ENCODE data around the gene CHRNA9. TPM values are rescaled to one million over a fixed set of nuclear protein-coding genes. Genes with fewer than 3 reads are reported as not detected.

Gene CHRNA9
- total RNA-seq, 4 donors from 2014 or later, result not detected

- no peaks in the 10 kb centered on the region for H3K9me3 ChIP-seq
- no peaks in the 10 kb centered on the region for H3K36me3 ChIP-seq
- no peak overlapping the region for H3K4me3 ChIP-seq
- H3K4me1 ChIP-seq, result no peaks in the 10 kb centered on the region
- no peak overlapping the region for H3K27ac ChIP-seq
- H3K27me3 ChIP-seq, result no peaks in the 10 kb centered on the region
- no peak for DNase-seq
- TF ChIP-seq POLR2A (IDR thresholded peaks at IDR 0.05) (no peak), CTCF (IDR thresholded peaks at IDR 0.05) (no peak)
Measured at GRCh38 chr4:40335525-40335894, 377 bp downstream of the CHRNA9 start.

- DNase-seq, result no peak
- Histone ChIP-seq H3K4me3 (no peak overlapping the region), H3K27me3 (no peaks in the 10 kb centered on the region), H3K9me3 (no peaks in the 10 kb centered on the region), H3K27ac (no peak overlapping the region), H3K36me3 (no peaks in the 10 kb centered on the region), H3K4me1 (no peaks in the 10 kb centered on the region)
- TF ChIP-seq CTCF (IDR thresholded peaks at IDR 0.05) (no peak), POLR2A (IDR thresholded peaks at IDR 0.05) (no peak)
Measured at GRCh38 chr4:40337051-40337450, 1.9 kb downstream of the CHRNA9 start.

- no peak for DNase-seq
- TF ChIP-seq POLR2A (IDR thresholded peaks at IDR 0.05) (no peak), CTCF (IDR thresholded peaks at IDR 0.05) (no peak)
- Histone ChIP-seq H3K27ac (no peak overlapping the region), H3K4me3 (no peak overlapping the region), H3K9me3 (no peaks in the 10 kb centered on the region), H3K4me1 (no peaks in the 10 kb centered on the region), H3K27me3 (no peaks in the 10 kb centered on the region), H3K36me3 (no peaks in the 10 kb centered on the region)
Measured at GRCh38 chr4:40337523-40337922, 2.4 kb downstream of the CHRNA9 start.

GRCh38 chr4:40340030-40340429 is 4.9 kb downstream of the CHRNA9 start:
- DNase-seq, result no peak
- no peaks in the 10 kb centered on the region for H3K36me3 ChIP-seq
- TF ChIP-seq CTCF (IDR thresholded peaks at IDR 0.05) (no peak), POLR2A (IDR thresholded peaks at IDR 0.05) (no peak)
- no peaks in the 10 kb centered on the region for H3K27me3 ChIP-seq
- no peaks in the 10 kb centered on the region for H3K9me3 ChIP-seq
- no peaks in the 10 kb centered on the region for H3K4me1 ChIP-seq
- no peak overlapping the region for H3K27ac ChIP-seq
- H3K4me3 ChIP-seq, result no peak overlapping the region

GRCh38 chr4:40347472-40347871 is 12.3 kb downstream of the CHRNA9 start:
- Histone ChIP-seq H3K4me1 (no peaks in the 10 kb centered on the region), H3K4me3 (no peak overlapping the region), H3K27me3 (no peaks in the 10 kb centered on the region), H3K9me3 (no peaks in the 10 kb centered on the region), H3K36me3 (no peaks in the 10 kb centered on the region), H3K27ac (no peak overlapping the region)
- no peak for DNase-seq
- TF ChIP-seq POLR2A (IDR thresholded peaks at IDR 0.05) (no peak), CTCF (IDR thresholded peaks at IDR 0.05) (no peak)

- no peaks in the 10 kb centered on the region for H3K36me3 ChIP-seq
- no peaks in the 10 kb centered on the region for H3K4me1 ChIP-seq
- DNase-seq, result no peak
- no peak overlapping the region for H3K27ac ChIP-seq
- H3K9me3 ChIP-seq, result no peaks in the 10 kb centered on the region
- H3K4me3 ChIP-seq, result no peak overlapping the region
- TF ChIP-seq CTCF (IDR thresholded peaks at IDR 0.05), result no peak
- H3K27me3 ChIP-seq, result no peaks in the 10 kb centered on the region
Measured at GRCh38 chr4:40348000-40348399, 12.9 kb downstream of the CHRNA9 start.
